GM18870 (cell line): ENCODE measurements around the gene MYL12A.
"Not testable (repeated sequence)": the region's sequence is repeated elsewhere in the genome, so short reads cannot be mapped to it uniquely, and the experiment has no call there.

Source experiments
- ATAC-seq: cut with Tn5 transposase; IDR thresholded peaks from one replicate; pipeline ENCODE4 v1.9.1; 2021; ENCODE audit warnings: moderate library complexity; ENCODE audit not compliant: unreplicated experiment

Gene MYL12A

DNA sequence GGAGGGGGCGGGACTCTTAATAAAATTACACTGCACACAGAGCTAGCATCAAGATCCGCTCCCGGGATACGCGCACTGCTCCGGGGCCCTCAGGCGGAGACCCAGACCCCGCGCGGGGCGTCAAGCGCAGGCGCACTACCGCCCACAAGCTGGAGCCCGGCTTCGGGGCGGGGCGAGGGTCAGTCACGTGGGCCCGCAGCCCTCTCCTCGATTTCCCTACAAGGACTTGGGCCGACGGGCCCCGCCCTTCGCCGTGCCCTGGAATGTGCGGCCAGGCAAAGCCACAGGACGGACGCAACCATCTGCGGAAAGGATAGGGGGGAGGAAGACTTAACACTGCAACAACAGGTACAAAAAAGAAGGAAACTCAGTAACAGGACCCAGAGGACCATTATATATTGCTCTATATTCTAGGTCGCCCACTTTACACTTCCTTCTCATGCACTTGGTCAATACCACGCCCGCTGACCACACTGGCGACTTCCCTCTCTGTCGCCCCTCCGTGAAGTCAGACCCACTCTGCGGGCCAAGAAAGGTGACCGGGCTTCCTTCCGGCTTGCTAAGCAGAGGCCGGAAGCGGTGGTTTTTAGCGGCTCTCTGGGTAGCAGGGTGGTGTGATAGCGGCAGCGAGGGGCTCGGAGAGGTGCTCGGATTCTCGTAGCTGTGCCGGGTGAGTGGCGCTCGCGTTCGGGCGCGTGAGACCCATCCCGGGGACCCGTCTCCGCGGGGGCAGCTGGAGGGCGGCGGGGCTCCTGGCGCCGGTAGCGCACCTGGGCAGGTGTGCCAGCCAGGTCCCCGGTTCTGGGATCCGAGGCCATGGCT lies at the start of gene MYL12A:
Gene MYL12A, plus strand, starts transcription at position 562 of the 822 bp plus-strand sequence. CDS start 5,447 bp downstream, outside the sequence.
- ATAC-seq = peak; percentile 79

DNA sequence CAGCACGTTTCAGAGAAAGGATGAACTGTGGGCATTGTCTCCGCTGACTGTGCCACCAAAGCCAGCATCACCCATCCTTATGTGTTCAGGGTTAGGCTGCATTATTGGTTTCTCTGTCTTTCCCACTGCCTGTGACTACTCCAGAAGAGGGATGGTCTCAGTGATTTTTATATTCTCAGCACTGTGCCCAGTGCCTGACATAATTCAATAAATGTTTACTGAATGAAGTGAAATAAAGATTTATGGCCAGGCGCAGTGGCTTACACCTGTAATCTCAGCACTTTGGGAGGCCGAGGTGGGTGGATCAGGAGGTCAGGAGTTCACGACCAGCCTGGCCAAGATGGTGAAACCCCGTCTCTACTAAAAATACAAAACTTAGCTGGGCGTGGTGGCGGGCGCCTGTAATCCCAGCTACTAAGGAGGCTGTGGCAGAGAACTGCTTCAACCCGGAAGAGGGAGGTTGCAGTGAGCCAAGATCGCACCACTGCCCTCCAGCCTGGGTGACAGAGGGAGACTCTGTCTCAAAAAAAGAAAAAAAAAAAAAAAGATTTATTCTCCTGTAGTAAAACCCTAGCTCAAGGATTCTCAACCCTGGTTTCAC lies 49.2 kb upstream of the MYL12A start:
- ATAC-seq = not testable (repeated sequence)

DNA sequence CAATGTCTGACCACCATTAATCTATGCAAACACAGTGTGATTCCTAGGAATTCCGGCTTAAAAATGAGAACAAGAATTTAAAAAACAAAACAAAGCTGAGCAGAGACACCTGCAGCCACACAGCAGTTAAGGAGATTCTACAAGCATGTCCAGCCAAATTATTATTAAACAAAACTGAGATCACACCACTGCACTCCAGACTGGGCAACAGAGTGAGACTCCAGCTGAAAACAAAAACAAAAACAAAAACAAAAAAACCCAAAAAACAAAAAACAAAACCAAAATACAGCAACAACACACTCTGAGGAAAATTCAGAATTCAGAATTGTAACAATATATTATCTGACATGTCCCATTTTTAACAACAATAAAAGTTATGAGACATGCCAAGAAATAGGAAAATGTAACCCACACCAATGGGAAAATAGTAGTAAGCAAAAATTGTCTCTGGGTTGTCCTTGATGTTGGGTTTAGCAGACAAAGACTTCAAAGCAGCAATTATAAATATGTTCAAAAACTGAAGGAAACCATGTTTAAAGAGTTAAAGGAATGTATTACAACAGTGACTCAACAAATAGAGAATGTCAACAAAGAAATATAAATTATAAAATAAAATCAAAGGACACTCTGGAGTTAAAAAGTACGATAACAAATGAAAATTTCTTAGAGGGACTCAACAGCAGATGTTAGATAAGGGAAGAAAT lies 47.5 kb upstream of the MYL12A start:
- no peak for ATAC-seq

DNA sequence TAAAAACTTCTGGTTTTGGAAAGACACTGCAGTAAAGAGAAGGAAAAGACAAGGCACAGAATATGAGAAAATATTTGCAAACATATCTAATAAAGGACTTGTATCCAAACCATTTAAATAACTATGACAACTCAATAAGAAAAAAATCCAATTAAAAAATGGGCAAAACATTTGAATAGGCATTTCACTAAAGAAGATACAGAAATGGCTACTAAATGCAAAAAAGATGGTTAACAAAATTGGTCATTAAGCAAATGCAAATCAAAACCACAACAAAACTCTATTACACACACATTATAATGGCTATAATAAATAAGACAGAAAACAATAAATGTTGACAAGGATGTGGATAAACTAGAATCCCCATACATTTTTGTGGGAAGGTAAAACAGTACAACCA lies 42.4 kb upstream of the MYL12A start:
- ATAC-seq = no peak

DNA sequence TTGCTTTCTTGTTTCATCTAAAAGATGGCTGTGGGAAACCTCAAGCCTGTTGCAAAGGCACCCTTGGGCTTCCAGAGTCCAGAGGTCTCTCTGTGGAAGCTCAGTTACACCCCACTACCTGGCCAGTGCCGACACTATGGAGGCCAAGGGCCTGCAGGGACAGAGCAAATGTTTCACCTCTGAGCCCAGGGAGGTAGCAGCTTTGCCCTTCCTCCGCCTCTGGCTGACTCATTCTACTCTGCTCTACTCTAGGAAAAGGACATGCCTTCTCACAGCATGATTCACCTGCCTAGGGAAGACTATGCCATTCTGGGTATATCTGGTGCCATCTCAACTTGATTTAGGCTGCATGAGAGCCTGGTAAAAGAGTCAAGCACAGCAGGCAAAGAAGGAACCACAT lies 40.0 kb upstream of the MYL12A start:
- ATAC-seq = no peak

DNA sequence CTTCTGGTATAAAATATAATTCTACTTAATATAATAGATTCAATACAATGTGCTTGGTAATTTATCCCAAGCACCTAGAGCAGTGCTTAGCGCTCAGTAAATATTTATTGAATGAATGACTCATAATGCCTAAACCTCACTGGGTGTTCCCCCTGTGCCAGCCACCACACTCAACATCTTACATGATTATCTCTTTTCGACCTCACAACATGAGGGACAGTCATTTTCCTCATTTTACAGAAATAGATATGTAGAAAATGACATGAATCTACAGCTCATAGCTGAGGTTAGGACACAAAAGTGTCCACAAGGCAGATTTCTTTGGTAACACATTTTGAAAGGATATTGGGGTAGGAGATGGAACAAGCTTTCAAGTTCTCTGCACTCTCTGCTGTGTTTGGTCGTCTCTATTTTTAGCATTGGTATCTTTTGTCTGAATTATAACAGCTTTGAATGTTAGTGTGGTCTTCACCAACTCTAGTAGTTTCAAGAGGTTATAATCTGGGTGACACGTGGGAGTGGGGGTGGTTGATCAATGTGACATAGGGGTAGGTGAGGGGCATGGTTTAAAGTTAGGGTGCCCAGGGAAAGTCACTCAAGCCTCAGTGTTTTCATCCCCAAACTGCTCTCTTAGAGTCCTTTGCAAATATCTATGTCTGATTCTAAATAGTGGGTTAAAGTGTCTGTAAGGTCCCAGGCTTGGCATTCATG lies 37.6 kb upstream of the MYL12A start:
- ATAC-seq = peak; percentile 85

DNA sequence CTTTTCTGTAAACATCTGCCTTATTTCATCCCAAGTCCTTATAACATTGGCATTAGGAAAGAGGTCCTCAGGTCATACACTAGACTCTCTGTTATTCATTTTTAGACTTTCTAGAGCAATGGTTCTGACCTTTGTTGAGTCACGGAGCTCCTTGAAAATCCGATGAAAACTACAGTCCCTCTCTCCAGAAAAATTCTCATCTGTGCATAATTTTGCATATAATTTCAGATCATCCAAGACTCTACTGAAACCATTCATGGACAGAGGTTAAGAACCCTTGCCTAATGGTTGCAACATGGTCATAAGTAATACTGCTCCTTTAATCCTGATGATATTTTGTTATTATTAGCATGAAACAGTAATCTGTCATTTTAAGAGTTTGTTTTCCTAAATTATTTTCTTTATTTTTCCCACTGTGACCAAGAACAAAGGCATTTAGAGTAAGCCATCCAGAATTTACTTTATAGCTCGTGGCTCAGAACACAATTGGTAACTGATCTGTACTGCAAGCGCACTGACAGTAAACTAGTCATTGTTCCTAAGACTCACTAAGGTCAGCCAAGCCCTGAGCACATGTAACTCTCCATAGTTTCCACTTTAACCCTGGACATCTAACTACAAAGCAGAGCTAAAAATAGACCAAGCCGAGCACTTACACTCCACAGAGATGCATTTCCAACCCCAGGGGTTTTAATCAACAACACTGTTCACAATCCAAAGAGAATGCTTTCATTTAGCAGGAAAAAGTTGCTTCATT lies 36.2 kb upstream of the MYL12A start:
- ATAC-seq = no peak

DNA sequence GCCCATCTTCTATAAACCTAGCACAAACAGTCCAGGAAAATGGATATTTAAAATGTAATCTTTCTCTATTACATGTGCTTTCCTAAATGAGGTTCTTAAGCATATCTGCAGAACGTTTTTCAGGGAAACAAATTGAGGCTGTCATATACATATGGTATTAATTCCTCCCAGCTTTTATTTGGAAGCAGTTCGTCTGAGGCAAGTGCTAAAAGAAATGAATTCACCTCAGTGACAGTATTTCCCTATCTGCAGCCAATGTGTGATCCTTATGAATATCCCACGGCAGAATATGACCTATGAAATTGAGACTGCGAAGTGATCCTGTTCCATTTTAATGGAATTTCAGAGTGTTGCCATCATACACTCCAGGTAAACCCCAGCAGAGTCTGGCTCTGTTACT lies 34.9 kb upstream of the MYL12A start:
- no peak for ATAC-seq

DNA sequence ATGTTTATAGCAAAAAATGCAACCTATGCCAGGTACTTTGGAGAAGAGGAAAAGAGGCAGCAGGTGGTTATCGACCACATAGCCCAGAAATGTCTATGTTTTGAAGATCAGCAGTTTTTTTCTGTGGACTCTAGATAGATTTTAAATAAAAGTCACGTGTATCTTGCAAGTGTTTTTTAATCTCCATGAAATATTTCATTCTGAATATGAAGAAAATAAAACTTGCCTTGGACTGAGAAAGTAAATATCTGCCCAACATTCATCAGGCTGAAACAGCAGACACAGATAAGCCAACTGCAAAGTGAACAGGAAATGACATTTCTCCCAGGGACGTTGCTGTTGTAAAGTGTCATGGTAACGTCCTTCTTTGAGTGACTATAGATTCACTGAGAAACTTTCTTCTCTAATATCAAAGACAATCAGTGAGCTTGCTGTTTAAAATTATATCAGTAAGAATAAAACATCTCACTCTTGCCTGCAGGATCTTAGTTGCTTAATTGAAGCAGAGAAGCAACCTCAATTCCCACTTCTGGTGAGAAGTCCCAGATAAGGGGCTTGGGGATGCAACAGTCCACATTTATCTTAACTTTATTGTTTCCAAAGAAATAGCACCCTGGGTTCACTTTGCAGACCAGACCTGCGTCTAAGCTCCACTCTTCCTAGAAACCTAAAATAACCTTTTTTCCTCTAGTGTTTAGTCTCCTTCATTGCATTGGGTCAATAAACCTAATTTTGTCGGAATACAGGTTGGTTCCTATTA lies 34.1 kb upstream of the MYL12A start:
- no peak for ATAC-seq

DNA sequence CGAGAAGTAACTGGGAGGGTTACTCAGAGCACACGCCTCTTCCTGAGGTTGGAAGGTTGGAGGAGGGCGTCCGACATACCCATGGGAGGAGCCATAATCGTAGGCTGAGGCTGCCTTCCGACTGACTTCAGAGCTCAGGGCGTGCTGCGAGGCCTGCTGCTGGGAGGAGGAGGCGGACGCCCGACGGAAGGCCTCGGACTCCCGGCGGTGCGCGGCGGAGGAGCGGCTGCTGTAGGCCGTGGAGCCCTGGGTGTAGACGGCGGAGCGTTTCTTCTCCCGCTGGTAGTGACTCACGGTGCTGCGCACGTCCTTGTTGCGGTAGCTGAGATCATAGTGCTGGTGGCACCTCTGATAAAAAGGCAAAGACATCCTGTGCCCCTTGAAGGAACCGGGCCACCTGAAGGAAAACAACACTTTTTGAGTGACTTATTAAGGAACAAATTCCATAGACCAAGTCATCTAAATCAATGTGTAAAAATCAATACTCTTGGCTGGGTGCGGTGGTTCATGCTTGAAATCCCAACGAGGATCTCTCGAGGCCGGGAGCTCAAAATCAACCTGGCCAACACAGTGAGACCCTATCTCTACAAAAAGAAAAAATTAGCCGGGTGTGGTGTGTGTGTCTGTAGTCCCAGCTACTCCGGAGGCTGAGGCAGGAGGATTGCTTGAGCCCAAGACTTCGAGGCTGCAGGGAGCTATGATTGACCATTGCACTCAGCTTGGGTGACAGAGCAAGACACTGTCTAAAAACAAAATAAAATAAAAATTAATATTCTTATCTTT lies 32.6 kb upstream of the MYL12A start:
- no peak for ATAC-seq

DNA sequence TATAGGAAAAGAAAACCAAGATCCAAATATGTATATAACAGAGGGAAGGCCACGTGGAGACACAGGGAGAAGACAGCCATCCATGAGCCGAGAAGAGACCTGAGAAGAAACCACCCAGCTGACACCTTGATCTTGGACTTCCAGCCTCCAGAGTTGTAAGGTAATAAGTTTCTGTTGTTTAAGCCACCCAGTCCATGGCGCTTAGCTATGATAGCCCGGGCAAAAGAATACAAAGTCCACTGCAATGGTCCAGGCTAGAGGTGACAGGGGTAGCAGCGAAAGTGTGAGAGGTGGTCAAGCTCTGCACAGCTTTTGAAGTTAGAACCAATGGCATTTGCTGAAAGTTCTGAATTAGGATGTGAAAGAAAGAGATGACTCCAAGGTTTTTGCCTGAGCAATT lies 30.6 kb upstream of the MYL12A start:
- ATAC-seq = no peak

DNA sequence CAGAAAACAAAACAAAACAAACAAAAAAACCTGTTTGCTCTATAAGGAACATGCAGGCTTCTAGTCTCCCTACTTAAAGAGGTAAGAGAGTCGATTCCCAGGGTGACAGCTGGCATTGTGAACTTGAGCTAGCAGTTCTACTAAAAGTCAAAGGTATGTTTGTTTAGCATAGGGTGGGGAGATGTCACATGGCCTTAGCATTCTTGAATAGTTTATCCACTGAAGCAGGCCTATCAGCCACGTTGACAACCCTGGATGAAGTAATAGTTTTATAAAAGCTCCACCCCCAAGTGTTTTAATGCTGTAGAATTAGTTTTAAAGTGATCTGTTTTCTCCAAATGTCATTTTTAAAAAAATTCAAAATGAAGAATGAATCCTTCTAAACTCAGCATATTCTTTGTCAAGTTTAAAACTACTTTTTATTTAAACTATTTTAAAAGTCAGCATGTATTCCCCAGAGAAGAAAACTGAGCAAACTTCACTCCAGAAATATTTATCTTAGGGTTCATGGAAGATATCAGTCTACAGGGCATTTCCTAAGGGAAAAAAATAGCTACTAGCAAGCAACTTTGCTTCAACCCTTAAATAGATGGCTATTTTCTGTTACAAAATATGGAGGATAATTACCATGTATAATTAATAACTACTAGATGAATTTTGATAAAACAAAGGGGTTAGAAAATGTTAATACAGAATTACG lies 29.5 kb upstream of the MYL12A start:
- no peak for ATAC-seq

DNA sequence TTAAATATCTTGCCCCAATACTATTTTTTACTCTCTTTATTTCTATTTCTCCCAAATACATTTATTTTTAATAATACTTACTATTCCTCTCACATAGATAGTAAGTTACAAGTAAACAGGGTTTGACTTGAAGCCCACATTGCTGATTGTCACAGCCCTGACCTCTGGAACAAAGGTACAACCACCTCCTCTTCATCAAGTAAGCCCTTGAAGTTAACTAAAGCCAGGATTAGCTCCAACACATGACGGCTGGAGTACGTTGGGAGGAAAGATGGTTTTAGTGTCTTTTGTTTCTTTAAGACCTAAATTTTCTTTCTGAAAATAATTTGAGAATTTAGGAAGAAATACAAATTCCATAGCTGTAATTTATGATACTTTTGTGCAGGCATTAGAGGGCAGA lies 28.8 kb upstream of the MYL12A start:
- no peak for ATAC-seq

DNA sequence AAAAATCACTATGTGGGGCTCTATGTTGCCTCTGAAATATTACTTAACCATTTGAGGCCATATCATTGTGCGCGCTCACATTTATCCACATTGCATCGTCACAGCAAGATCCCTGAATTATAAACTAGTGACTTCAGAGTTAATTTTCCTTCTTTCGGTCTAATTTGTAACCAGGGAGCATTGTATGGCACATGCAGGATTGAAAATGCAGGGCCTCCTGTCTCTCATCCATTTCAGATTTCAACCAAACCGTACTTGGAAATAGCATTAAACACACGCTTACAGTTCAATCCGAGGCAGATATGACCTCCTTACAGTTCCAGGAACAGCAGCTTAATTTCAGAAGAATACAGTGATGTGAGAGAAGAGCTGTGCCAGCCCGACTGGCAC lies 28.4 kb upstream of the MYL12A start:
- ATAC-seq = no peak

DNA sequence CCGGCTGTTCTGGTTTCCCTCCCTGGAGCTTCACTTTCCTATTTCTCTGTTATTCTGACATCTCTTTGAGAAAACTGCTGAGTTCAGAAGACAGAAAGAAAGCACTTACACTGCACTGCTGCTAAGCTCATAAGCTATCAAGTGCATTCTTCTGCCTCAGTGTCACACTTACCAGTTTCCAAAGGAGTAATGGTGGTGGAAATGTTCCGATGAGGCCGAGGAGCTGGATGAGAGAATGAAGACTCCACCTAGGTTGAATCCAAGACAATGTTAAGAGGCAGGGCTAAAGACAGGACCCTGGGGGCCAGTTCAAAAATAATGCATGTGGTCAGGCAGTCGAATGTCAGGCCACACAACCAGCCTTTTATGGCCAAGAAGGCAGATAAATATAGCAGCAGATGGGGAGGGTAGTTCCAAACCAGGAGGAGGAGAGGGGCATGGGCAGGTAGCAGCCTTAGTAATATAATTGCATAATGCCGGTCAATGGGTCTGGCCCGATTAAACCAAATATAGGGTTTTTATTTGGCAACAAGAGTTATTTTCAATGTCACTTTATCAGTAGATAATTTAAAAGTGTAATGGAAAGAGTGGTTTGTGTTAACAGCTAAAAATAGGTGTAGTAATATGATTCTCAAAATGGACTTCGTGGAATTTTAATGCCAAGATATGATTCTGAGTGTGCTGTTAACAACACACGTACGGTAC lies 27.8 kb upstream of the MYL12A start, which contains the start of gene MYOM1:
Gene MYOM1, minus strand, starts transcription at position 338 of the 705 bp plus-strand sequence. CDS start 4,745 bp downstream, outside the sequence.
- ATAC-seq = no peak

DNA sequence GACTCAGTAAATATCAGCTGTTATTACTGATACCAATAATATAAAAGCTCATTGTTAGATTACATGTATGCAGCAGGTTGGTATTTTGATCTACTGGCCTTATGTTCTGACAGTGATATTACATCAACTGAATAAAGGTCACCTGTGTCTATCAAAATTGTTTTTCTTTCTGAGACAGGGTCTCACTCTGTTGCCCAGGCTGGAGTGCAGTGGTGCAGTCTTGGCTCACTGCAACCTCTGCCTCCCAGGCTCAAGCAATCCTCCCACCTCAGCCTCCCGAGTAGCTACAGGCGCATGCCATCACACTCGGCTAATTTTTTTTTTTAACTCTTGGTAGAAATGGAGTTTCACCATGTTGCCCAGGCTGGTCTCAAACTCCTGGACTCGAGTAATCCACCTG lies 26.7 kb upstream of the MYL12A start:
- not testable (repeated sequence) for ATAC-seq

DNA sequence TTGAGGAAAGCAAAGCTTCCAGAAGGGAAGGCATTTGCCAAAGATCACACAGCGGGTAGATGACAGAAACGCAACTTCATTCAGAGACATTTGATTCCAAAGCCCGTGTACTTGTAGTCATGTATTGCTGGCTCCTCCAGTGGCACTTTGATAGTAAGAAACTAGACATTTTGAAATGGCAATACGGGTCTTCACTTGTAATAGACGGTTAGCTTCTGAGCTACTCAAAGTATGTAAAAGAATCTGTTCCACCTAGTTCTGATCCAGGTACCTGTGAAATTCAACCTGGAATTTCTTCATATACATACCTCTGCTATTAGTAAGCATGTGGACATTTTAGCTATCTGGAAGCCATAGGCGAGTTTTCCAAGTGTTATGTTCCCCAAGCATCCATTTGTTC lies 26.1 kb upstream of the MYL12A start:
- ATAC-seq = no peak

DNA sequence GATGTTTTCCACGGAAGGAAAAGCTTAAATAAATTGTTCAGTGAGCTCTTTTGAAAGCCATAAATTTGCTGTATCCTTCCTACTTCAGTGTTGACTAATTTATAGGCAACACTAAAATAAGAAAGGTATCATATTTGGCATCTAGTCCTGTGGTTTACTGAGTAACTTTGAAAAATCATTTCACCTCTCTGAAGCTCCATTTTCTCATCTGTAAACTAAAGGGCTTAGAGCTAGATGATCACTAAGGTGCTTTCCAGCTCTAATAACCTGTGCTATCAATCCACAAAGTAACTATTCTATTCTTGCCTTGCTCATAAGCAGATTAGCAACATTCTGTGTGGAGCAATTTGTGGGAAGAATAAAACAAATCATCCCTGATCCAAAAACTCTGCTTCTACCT lies 24.2 kb upstream of the MYL12A start:
- ATAC-seq = no peak
